Measurements from ENCODE around the gene BDKRB2. TPM values are rescaled to one million over a fixed set of nuclear protein-coding genes. Genes with fewer than 3 reads are reported as not detected.

BDKRB2 gene
- total RNA-seq, 1 donor from 2014 or later = not detected

DNA sequence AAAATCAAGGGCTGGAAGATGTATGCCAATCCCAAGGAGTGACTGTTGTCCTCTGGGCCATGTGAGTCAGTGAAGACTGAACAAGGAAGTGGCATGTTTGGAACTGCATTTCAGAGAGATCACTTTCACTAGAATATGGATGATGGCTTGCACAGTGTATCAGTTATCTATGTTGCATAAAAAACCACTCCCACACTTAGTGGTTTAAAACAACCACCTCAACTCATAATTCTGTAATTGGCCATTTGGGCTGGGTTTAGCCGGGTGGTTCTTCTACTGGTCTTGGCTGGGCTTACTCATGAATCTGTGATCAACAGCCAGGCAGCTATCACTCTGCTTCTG is 66.8 kb downstream of the BDKRB2 start:
- no peak for TF ChIP-seq CTCF (IDR thresholded peaks at IDR 0.05)
- ChIA-PET CTCF (no interaction called here), POLR2A (no interaction called here)
- H3K4me3 Mint-ChIP-seq = no peak overlapping the region
- no peaks in the 10 kb centered on the region for H3K36me3 Mint-ChIP-seq (ENCODE audit: low read depth)
- intact Hi-C loops (cut with micrococcal nuclease) = no loop called here
- H3K27me3 Mint-ChIP-seq = peaks cover 5% of the 10 kb centered on the region
- no peak for DNase-seq
- H3K27ac Mint-ChIP-seq = no peak overlapping the region
- H3K9me3 Mint-ChIP-seq = no peaks in the 10 kb centered on the region
- peaks cover 2% of the 10 kb centered on the region for H3K4me1 Mint-ChIP-seq
- no peak for ATAC-seq (ENCODE audit: low read depth)

GRCh38 chr14:96272777-96273473 is 68.3 kb downstream of the BDKRB2 start:
- Mint-ChIP-seq H3K36me3 (ENCODE audit: low read depth) (no peaks in the 10 kb centered on the region), H3K27ac (no peak overlapping the region), H3K4me1 (peaks cover 2% of the 10 kb centered on the region), H3K9me3 (peaks cover 3% of the 10 kb centered on the region), H3K27me3 (peaks cover 2% of the 10 kb centered on the region), H3K4me3 (no peak overlapping the region)
- ChIA-PET CTCF (interaction anchor here (1.5 to 2.1 kb wide), 3 partner anchors 13 to 172 kb away, joined by 3 to 8 read pairs (median 7); no protein-coding TSS in a partner anchor), POLR2A (no interaction called here)
- intact Hi-C loops (cut with micrococcal nuclease) = no loop called here
- TF ChIP-seq CTCF (IDR thresholded peaks at IDR 0.05) = no peak
- DNase-seq = no peak
- ATAC-seq (ENCODE audit: low read depth) = no peak

DNA sequence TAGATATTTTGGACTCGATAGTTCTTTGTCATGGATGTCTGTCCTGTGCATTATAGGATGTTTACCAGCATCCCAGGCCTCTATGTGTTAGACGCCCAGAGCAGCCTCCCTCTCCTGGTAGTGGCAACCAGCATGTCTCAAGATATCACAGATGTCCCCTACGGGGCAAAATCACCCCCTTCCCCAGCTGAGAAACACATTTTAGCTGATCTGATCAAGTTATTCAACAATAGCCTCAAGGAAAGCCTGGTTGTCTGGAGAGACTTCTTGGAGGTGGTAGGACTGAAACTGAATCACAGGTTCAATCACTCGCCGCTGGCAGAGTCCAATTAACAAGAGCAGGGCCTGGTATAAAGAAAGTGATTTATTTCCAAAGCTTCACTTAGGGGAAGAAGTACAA is 69.0 kb downstream of the BDKRB2 start:
- Mint-ChIP-seq H3K4me3 (no peak overlapping the region), H3K27me3 (peaks cover 2% of the 10 kb centered on the region), H3K9me3 (peaks cover 3% of the 10 kb centered on the region), H3K36me3 (ENCODE audit: low read depth) (no peaks in the 10 kb centered on the region), H3K27ac (no peak overlapping the region), H3K4me1 (peaks cover 2% of the 10 kb centered on the region)
- ChIA-PET CTCF (interaction anchor here (1.9 to 2.1 kb wide), 2 partner anchors 12 to 173 kb away, joined by 7 to 8 read pairs; no protein-coding TSS in a partner anchor), POLR2A (no interaction called here)
- ATAC-seq (ENCODE audit: low read depth) = no peak
- no peak for DNase-seq
- TF ChIP-seq CTCF (IDR thresholded peaks at IDR 0.05) = no peak
- intact Hi-C loops (cut with micrococcal nuclease) = loop anchor here (2.0 kb wide), 1 partner anchor 279 kb away; no protein-coding TSS in a partner anchor

DNA sequence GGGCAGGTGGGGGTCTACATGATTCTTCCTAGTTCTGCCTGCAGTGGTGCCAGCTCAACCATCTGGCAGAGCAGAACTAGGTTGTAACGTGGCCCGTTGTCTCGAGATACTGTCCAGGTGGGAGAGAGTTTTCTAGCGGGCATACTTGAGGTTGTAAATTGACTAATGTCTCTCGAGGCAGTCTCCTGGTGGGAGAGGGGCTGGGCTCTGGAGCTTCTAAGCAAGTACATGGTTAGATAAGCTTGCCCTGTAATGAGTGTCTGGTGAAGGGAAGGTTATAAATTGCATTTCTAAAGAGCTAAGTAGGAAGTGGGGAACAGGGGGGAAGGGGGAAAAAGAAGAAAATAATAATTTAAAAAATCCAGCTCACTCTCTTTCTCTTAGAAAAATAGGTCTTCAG is 69.5 kb downstream of the BDKRB2 start:
- ChIA-PET CTCF (interaction anchor here (1.1 to 2.1 kb wide), 3 partner anchors 12 to 173 kb away, joined by 3 to 8 read pairs (median 7); no protein-coding TSS in a partner anchor), POLR2A (no interaction called here)
- intact Hi-C loops (cut with micrococcal nuclease) = loop anchor here (2.0 kb wide), 1 partner anchor 279 kb away; no protein-coding TSS in a partner anchor

More for the DNA sequence above, 69.5 kb downstream of the BDKRB2 start:
- DNase-seq (no peak), ATAC-seq (ENCODE audit: low read depth) (no peak)
- no peak for TF ChIP-seq CTCF (IDR thresholded peaks at IDR 0.05)
- Mint-ChIP-seq H3K4me3 (no peak overlapping the region), H3K36me3 (ENCODE audit: low read depth) (no peaks in the 10 kb centered on the region), H3K27ac (no peak overlapping the region), H3K27me3 (peaks cover 2% of the 10 kb centered on the region), H3K4me1 (peaks cover 2% of the 10 kb centered on the region), H3K9me3 (peaks cover 3% of the 10 kb centered on the region)

All from activated B cell treated with CpG ODN at 0.5 μM for 24 hours (primary cell).